HepG2 (cell line): ENCODE data around the gene PAPOLA. TPM values are rescaled to one million over a fixed set of nuclear protein-coding genes. Genes with fewer than 3 reads are reported as not detected.

ENCODE experiments used
- BRD4 ChIP-seq: sonication (generic); formaldehyde crosslinking; IDR thresholded peaks from 2 replicates; pipeline ENCODE4 v1.4.0; 2020; ENCODE audit warnings: missing genetic modification reagents
- CBX5 ChIP-seq: sonication (generic); formaldehyde crosslinking; IDR thresholded peaks from 2 replicates; pipeline ENCODE4 v1.4.0; 2020; ENCODE audit warnings: missing genetic modification reagents, borderline replicate concordance
- DPF2 ChIP-seq: sonication (generic); formaldehyde crosslinking; IDR thresholded peaks from 2 replicates; pipeline ENCODE4 v1.4.0; 2020; ENCODE audit warnings: mild to moderate bottlenecking, low read depth, missing genetic modification reagents, borderline replicate concordance
- FOXK1 ChIP-seq: sonication (generic); formaldehyde crosslinking; IDR thresholded peaks from 2 replicates; pipeline ENCODE4 v1.4.0; 2020; ENCODE audit warnings: low read depth, missing genetic modification reagents, borderline replicate concordance
- HCFC1 ChIP-seq: fragments of 150-350 bp; IDR thresholded peaks from 2 replicates; pipeline ENCODE4 v1.6.1; 2014; ENCODE audit warnings: low read depth, low read length
- MYNN ChIP-seq: sonication (generic); formaldehyde crosslinking; IDR thresholded peaks from 2 replicates; pipeline ENCODE4 v1.4.0; 2020; ENCODE audit warnings: mild to moderate bottlenecking, low read depth, missing genetic modification reagents
- NFKBIZ ChIP-seq: IDR thresholded peaks from 2 replicates; pipeline ENCODE4 v1.6.1; 2018; ENCODE audit warnings: missing genetic modification reagents, missing compliant biosample characterization
- RARA ChIP-seq: IDR thresholded peaks from 2 replicates; pipeline ENCODE4 v1.6.1; 2016; ENCODE audit warnings: missing genetic modification reagents, missing compliant biosample characterization
- REPIN1 ChIP-seq: sonication (generic); formaldehyde crosslinking; IDR thresholded peaks from 2 replicates; pipeline ENCODE4 v1.8.0; 2022; ENCODE audit warnings: missing genetic modification reagents, low read depth, mild to moderate bottlenecking, borderline replicate concordance
- RNF2 ChIP-seq: fragments of 450-650 bp; conservative IDR thresholded peaks from 2 replicates; pipeline ENCODE4 v1.6.1; 2016; ENCODE audit warnings: low read depth
- SIN3B ChIP-seq: fragments of 150-350 bp; IDR thresholded peaks from 2 replicates; pipeline ENCODE4 v1.6.1; 2014; ENCODE audit warnings: low read length
- ZNF10 ChIP-seq: sonication (generic); formaldehyde crosslinking; IDR thresholded peaks from 2 replicates; pipeline ENCODE4 v1.4.0; 2020; ENCODE audit warnings: mild to moderate bottlenecking, low read depth, missing genetic modification reagents, borderline replicate concordance
- ZNF598 ChIP-seq: sonication (generic); formaldehyde crosslinking; IDR thresholded peaks from 2 replicates; pipeline ENCODE4 v1.5.1; 2020; ENCODE audit warnings: mild to moderate bottlenecking, missing genetic modification reagents, borderline replicate concordance
- ZNF766 ChIP-seq: sonication (generic); formaldehyde crosslinking; IDR thresholded peaks from 2 replicates; pipeline ENCODE4 v1.5.0; 2020; ENCODE audit warnings: missing genetic modification reagents, borderline replicate concordance
- polyA plus RNA-seq, 8 experiments: library from polyadenylated mRNA; depleted of rRNA in 3 of 8; stranded (reverse) in 7 of 8; unstranded in 1 of 8; fragments of >200 nt; fragmentation: Illumina TruSeq in 4 of 8; extraction: Trizol in 4 of 8; gene quantifications; 2 replicates each; pipeline versions ENCODE4 v1.2.1 to v1.2.3, GENCODE V29; 2011 to 2016; ENCODE audit warnings: low read depth in 4 of 8, missing spikeins in 1 of 8, mixed read lengths in 1 of 8; ENCODE audit not compliant: insufficient read depth in 1 of 8
- total RNA-seq, 5 experiments: library from RNA; depleted of rRNA; stranded (reverse); fragments of >200 nt; fragmentation: Illumina TruSeq; extraction: Trizol; gene quantifications; 2 replicates each; pipeline ENCODE4 v1.2.3, GENCODE V29; 2016; ENCODE audit warnings: low read depth in 1 of 5
- TF ChIP-seq, protein P1 (sequence below): sonication (generic); formaldehyde crosslinking; IDR thresholded peaks from 2 replicates; pipeline ENCODE4 v1.5.1; 2020; ENCODE audit warnings: missing genetic modification reagents, mild to moderate bottlenecking, borderline replicate concordance
- TF ChIP-seq, protein P2 (sequence below): sonication (generic); formaldehyde crosslinking; IDR thresholded peaks from 2 replicates; pipeline ENCODE4 v1.5.1; 2020; ENCODE audit warnings: mild to moderate bottlenecking, missing genetic modification reagents
- TF ChIP-seq, protein P3 (sequence below): IDR thresholded peaks from 2 replicates; pipeline ENCODE4 v1.6.1; 2016; ENCODE audit warnings: mild to moderate bottlenecking
- TF ChIP-seq, protein P4 (sequence below): sonication (generic); formaldehyde crosslinking; IDR thresholded peaks from 2 replicates; pipeline ENCODE4 v1.5.0; 2020; ENCODE audit warnings: mild to moderate bottlenecking, missing genetic modification reagents
- TF ChIP-seq, protein P5 (sequence below): IDR thresholded peaks from 2 replicates; pipeline ENCODE4 v1.6.1; 2016; ENCODE audit warnings: missing genetic modification reagents, missing compliant biosample characterization

PAPOLA gene
- total and polyA plus RNA-seq, 2 of the 13 experiments (the other 11 are each of a cell fraction or from before 2014, with no cell fraction given), result 103 to 151 TPM

DNA sequence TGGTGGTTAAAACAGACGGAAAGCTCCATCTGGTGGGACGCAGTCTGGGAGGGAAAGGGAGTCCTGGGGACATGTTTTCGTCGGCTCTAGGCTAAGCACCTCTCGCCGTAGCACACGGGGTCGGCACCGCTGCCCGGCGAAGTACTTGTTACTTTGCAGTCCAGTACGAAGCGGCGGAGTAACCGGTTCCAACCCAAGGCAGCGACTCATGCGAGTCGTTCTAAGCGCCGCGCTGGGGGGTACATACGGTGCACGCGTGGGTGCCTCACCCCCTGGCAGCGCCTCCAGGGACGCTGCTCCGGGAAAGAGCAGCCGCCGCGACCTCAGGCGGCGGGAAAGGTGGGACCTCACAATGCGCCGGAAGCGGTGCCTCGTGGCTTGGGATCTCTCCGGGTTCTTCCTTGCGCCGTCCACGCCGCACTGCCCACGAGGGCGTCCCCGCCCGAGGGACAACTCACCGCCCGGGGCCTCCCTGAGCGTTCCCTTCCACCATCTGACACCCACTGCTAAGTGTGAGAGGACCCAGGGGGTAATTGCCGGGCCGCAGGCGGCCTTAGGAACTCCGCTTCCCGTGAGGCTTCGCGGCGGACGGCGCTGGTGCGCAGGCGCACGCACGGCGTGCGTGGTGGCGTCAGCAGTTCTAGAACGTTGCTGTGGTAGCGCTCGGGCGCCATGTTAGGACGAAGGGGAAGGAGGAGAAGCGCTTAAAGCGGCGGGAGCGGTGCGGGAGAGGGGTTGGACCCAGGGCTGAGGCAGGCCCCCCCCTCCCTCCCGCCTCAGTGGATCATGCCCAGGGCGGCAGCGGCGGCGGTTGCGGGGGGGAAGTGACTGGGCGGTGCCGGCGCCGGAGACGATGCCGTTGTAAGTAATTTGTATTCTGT, at the start of gene PAPOLA (continued):
- TF ChIP-seq FOXK1 (CRISPR knock-in tag) (peak; percentile 73; the same call in 1 of the 2 replicates), ZNF10 (CRISPR knock-in tag) (no peak), RNF2 (peak; percentile 98), MYNN (CRISPR knock-in tag) (no peak), RARA (no peak; the same call in 1 of the 2 replicates), BRD4 (CRISPR knock-in tag) (0 out of 2 replicates have a peak, but pooled peaks have one; percentile 53), NFKBIZ (CRISPR knock-in tag) (0 out of 2 replicates have a peak, but pooled peaks have one; percentile 44), CBX5 (CRISPR knock-in tag) (no peak; the same call in 1 of the 2 replicates), ZNF766 (CRISPR knock-in tag) (peak; percentile 73; the same call in 1 of the 2 replicates), REPIN1 (CRISPR knock-in tag) (peak; percentile 87; the same call in 1 of the 2 replicates), HCFC1 (peak; percentile 86), DPF2 (CRISPR knock-in tag) (no peak), SIN3B (no peak), ZNF598 (peak; percentile 19; the same call in 1 of the 2 replicates)
- TF ChIP-seq, protein P1, sequence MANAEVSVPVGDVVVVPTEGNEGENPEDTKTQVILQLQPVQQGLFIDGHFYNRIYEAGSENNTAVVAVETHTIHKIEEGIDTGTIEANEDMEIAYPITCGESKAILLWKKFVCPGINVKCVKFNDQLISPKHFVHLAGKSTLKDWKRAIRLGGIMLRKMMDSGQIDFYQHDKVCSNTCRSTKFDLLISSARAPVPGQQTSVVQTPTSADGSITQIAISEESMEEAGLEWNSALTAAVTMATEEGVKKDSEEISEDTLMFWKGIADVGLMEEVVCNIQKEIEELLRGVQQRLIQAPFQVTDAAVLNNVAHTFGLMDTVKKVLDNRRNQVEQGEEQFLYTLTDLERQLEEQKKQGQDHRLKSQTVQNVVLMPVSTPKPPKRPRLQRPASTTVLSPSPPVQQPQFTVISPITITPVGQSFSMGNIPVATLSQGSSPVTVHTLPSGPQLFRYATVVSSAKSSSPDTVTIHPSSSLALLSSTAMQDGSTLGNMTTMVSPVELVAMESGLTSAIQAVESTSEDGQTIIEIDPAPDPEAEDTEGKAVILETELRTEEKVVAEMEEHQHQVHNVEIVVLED (CRISPR knock-in tag), result peak; percentile 100
- TF ChIP-seq, protein P2, sequence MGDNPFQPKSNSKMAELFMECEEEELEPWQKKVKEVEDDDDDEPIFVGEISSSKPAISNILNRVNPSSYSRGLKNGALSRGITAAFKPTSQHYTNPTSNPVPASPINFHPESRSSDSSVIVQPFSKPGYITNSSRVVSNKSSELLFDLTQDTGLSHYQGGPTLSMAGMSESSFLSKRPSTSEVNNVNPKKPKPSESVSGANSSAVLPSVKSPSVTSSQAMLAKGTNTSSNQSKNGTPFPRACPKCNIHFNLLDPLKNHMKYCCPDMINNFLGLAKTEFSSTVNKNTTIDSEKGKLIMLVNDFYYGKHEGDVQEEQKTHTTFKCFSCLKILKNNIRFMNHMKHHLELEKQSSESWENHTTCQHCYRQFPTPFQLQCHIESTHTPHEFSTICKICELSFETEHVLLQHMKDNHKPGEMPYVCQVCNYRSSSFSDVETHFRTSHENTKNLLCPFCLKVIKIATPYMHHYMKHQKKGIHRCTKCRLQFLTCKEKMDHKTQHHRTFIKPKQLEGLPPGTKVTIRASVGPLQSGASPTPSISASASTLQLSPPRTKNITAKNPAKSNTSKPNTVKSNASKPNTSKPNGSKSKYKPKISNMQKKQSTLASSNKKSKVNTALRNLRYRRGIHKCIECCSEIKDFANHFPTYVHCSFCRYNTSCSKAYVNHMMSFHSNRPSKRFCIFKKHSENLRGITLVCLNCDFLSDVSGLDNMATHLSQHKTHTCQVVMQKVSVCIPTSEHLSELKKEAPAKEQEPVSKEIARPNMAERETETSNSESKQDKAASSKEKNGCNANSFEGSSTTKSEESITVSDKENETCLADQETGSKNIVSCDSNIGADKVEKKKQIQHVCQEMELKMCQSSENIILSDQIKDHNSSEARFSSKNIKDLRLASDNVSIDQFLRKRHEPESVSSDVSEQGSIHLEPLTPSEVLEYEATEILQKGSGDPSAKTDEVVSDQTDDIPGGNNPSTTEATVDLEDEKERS (CRISPR knock-in tag), result peak; percentile 88
- TF ChIP-seq, protein P3, sequence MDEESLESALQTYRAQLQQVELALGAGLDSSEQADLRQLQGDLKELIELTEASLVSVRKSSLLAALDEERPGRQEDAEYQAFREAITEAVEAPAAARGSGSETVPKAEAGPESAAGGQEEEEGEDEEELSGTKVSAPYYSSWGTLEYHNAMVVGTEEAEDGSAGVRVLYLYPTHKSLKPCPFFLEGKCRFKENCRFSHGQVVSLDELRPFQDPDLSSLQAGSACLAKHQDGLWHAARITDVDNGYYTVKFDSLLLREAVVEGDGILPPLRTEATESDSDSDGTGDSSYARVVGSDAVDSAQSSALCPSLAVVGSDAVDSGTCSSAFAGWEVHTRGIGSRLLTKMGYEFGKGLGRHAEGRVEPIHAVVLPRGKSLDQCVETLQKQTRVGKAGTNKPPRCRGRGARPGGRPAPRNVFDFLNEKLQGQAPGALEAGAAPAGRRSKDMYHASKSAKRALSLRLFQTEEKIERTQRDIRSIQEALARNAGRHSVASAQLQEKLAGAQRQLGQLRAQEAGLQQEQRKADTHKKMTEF (CRISPR knock-in tag), result peak; percentile 80; the same call in 1 of the 2 replicates
- TF ChIP-seq, protein P4, sequence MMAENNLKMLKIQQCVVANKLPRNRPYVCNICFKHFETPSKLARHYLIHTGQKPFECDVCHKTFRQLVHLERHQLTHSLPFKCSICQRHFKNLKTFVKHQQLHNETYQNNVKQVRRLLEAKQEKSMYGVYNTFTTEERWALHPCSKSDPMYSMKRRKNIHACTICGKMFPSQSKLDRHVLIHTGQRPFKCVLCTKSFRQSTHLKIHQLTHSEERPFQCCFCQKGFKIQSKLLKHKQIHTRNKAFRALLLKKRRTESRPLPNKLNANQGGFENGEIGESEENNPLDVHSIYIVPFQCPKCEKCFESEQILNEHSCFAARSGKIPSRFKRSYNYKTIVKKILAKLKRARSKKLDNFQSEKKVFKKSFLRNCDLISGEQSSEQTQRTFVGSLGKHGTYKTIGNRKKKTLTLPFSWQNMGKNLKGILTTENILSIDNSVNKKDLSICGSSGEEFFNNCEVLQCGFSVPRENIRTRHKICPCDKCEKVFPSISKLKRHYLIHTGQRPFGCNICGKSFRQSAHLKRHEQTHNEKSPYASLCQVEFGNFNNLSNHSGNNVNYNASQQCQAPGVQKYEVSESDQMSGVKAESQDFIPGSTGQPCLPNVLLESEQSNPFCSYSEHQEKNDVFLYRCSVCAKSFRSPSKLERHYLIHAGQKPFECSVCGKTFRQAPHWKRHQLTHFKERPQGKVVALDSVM, result peak; percentile 59; the same call in 1 of the 2 replicates
- TF ChIP-seq, protein P5, sequence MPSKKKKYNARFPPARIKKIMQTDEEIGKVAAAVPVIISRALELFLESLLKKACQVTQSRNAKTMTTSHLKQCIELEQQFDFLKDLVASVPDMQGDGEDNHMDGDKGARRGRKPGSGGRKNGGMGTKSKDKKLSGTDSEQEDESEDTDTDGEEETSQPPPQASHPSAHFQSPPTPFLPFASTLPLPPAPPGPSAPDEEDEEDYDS (CRISPR knock-in tag), result peak; percentile 93
